Measurements from ENCODE around the gene PKNOX2.

The PKNOX2 gene

GRCh38 chr11:125173556-125173955 lies 9.0 kb downstream of the PKNOX2 start:
- H4K20me1 ChIP-seq (ENCODE audit: insufficient read depth, low read length): no peaks in the 10 kb centered on the region
- no peaks in the 10 kb centered on the region for H3F3A ChIP-seq (ENCODE audit: insufficient read depth, low read length)
- no peaks in the 10 kb centered on the region for H3K27me3 ChIP-seq (replicated peaks; ENCODE audit: insufficient read depth, low read length)
- no peak overlapping the region for H2AFZ ChIP-seq (ENCODE audit: low read length)
- H3K9me3 ChIP-seq (replicated peaks; ENCODE audit: insufficient read depth, low read length): no peaks in the 10 kb centered on the region
- no peak overlapping the region for H3K4me2 ChIP-seq (ENCODE audit: low read depth, low read length)
- H3K36me3 ChIP-seq (replicated peaks; ENCODE audit: insufficient read depth, low read length): no peaks in the 10 kb centered on the region
- no peaks in the 10 kb centered on the region for H3K4me1 ChIP-seq (ENCODE audit: low read length)
- DNase-seq: no peak
- no peak for TF ChIP-seq EZH2phosphoT487 (IDR thresholded peaks at IDR 0.05; ENCODE audit: low read length)
- TF ChIP-seq EZH2 (optimal IDR thresholded peaks at IDR 0.05; ENCODE audit: low read depth, low read length): no peak
- H3K79me2 ChIP-seq (ENCODE audit: low read length): no peaks in the 10 kb centered on the region
- H3K9ac ChIP-seq (ENCODE audit: low read length): no peak overlapping the region
- no peak overlapping the region for H3K27ac ChIP-seq (ENCODE audit: low read length)
- H3K4me3 ChIP-seq (ENCODE audit: low read length): no peak overlapping the region
- no peaks in the 10 kb centered on the region for H3K9me2 ChIP-seq (replicated peaks; ENCODE audit: insufficient read depth, low read length)

- Histone ChIP-seq H3K9me2 (replicated peaks; ENCODE audit: insufficient read depth, low read length) (no peaks in the 10 kb centered on the region), H3K27me3 (replicated peaks; ENCODE audit: insufficient read depth, low read length) (no peaks in the 10 kb centered on the region), H4K20me1 (ENCODE audit: insufficient read depth, low read length) (no peaks in the 10 kb centered on the region), H3K4me3 (ENCODE audit: low read length) (no peak overlapping the region), H3K9me3 (replicated peaks; ENCODE audit: insufficient read depth, low read length) (no peaks in the 10 kb centered on the region), H2AFZ (ENCODE audit: low read length) (no peak overlapping the region), H3K4me1 (ENCODE audit: low read length) (no peaks in the 10 kb centered on the region), H3K79me2 (ENCODE audit: low read length) (no peaks in the 10 kb centered on the region), H3F3A (ENCODE audit: insufficient read depth, low read length) (no peaks in the 10 kb centered on the region), H3K27ac (ENCODE audit: low read length) (no peak overlapping the region), H3K9ac (ENCODE audit: low read length) (no peak overlapping the region), H3K4me2 (ENCODE audit: low read depth, low read length) (no peak overlapping the region), H3K36me3 (replicated peaks; ENCODE audit: insufficient read depth, low read length) (no peaks in the 10 kb centered on the region)
- TF ChIP-seq EZH2 (optimal IDR thresholded peaks at IDR 0.05; ENCODE audit: low read depth, low read length) (no peak), EZH2phosphoT487 (IDR thresholded peaks at IDR 0.05; ENCODE audit: low read length) (no peak), CTCF (IDR thresholded peaks at IDR 0.05; ENCODE audit: low read length) (no peak)
- no peak for DNase-seq
Measured at GRCh38 chr11:125174057-125174456, 9.5 kb downstream of the PKNOX2 start.

- no peaks in the 10 kb centered on the region for H3K9me3 ChIP-seq (replicated peaks; ENCODE audit: insufficient read depth, low read length)
- H3K4me2 ChIP-seq (ENCODE audit: low read depth, low read length): no peak overlapping the region
- H4K20me1 ChIP-seq (ENCODE audit: insufficient read depth, low read length): no peaks in the 10 kb centered on the region
- no peak for DNase-seq
- H3K36me3 ChIP-seq (replicated peaks; ENCODE audit: insufficient read depth, low read length): no peaks in the 10 kb centered on the region
- TF ChIP-seq EZH2phosphoT487 (IDR thresholded peaks at IDR 0.05; ENCODE audit: low read length) (no peak), CTCF (IDR thresholded peaks at IDR 0.05; ENCODE audit: low read length) (no peak), EZH2 (optimal IDR thresholded peaks at IDR 0.05; ENCODE audit: low read depth, low read length) (no peak)
- H3K9ac ChIP-seq (ENCODE audit: low read length): no peak overlapping the region
- H3K27me3 ChIP-seq (replicated peaks; ENCODE audit: insufficient read depth, low read length): no peaks in the 10 kb centered on the region
- no peak overlapping the region for H2AFZ ChIP-seq (ENCODE audit: low read length)
- no peaks in the 10 kb centered on the region for H3K9me2 ChIP-seq (replicated peaks; ENCODE audit: insufficient read depth, low read length)
- H3K4me1 ChIP-seq (ENCODE audit: low read length): no peaks in the 10 kb centered on the region
- H3K27ac ChIP-seq (ENCODE audit: low read length): no peak overlapping the region
- no peaks in the 10 kb centered on the region for H3K79me2 ChIP-seq (ENCODE audit: low read length)
- no peak overlapping the region for H3K4me3 ChIP-seq (ENCODE audit: low read length)
- no peaks in the 10 kb centered on the region for H3F3A ChIP-seq (ENCODE audit: insufficient read depth, low read length)
Measured at GRCh38 chr11:125174686-125175085, 10.1 kb downstream of the PKNOX2 start.

GRCh38 chr11:125175166-125175565 lies 10.6 kb downstream of the PKNOX2 start:
- Histone ChIP-seq H3K27ac (ENCODE audit: low read length) (no peak overlapping the region), H3K27me3 (replicated peaks; ENCODE audit: insufficient read depth, low read length) (no peaks in the 10 kb centered on the region; the same call in 1 of the 2 replicates), H3K9ac (ENCODE audit: low read length) (no peak overlapping the region), H3K9me3 (replicated peaks; ENCODE audit: insufficient read depth, low read length) (no peaks in the 10 kb centered on the region), H2AFZ (ENCODE audit: low read length) (no peak overlapping the region), H4K20me1 (ENCODE audit: insufficient read depth, low read length) (no peaks in the 10 kb centered on the region), H3K4me2 (ENCODE audit: low read depth, low read length) (no peak overlapping the region), H3K4me3 (ENCODE audit: low read length) (no peak overlapping the region), H3K36me3 (replicated peaks; ENCODE audit: insufficient read depth, low read length) (no peaks in the 10 kb centered on the region), H3K4me1 (ENCODE audit: low read length) (no peaks in the 10 kb centered on the region), H3K9me2 (replicated peaks; ENCODE audit: insufficient read depth, low read length) (no peaks in the 10 kb centered on the region), H3K79me2 (ENCODE audit: low read length) (no peaks in the 10 kb centered on the region), H3F3A (ENCODE audit: insufficient read depth, low read length) (no peaks in the 10 kb centered on the region)
- TF ChIP-seq CTCF (IDR thresholded peaks at IDR 0.05; ENCODE audit: low read length): no peak
- TF ChIP-seq EZH2 (optimal IDR thresholded peaks at IDR 0.05; ENCODE audit: low read depth, low read length): no peak
- no peak for TF ChIP-seq EZH2phosphoT487 (IDR thresholded peaks at IDR 0.05; ENCODE audit: low read length)
- no peak for DNase-seq
